Cardiac fibroblast (primary cell): ENCODE measurements around the gene CCNE1.

Experiments
- DNase-seq, 2 donors: peaks; one replicate each; pipeline versions ENCODE4 v3.0.0 to v3.0.0-alpha.2; 2010; ENCODE audit warnings: low read depth in 2 of 2
- H3K4me3 ChIP-seq, 2 donors: replicated peaks in 1 of 2; 1 replicate in 1 of 2; 2 replicates in 1 of 2; pipeline ENCODE4 v1.5.1; 2011; ENCODE audit warnings: low read depth in 2 of 2, low read length in 2 of 2, mild to moderate bottlenecking in 2 of 2, moderate library complexity in 1 of 2
- TF ChIP-seq, protein P1 (sequence below): IDR thresholded peaks from one replicate; pipeline ENCODE4 v1.5.1; 2011; ENCODE audit warnings: low read depth, mild to moderate bottlenecking, low read length, inconsistent platforms

CCNE1 gene

DNA sequence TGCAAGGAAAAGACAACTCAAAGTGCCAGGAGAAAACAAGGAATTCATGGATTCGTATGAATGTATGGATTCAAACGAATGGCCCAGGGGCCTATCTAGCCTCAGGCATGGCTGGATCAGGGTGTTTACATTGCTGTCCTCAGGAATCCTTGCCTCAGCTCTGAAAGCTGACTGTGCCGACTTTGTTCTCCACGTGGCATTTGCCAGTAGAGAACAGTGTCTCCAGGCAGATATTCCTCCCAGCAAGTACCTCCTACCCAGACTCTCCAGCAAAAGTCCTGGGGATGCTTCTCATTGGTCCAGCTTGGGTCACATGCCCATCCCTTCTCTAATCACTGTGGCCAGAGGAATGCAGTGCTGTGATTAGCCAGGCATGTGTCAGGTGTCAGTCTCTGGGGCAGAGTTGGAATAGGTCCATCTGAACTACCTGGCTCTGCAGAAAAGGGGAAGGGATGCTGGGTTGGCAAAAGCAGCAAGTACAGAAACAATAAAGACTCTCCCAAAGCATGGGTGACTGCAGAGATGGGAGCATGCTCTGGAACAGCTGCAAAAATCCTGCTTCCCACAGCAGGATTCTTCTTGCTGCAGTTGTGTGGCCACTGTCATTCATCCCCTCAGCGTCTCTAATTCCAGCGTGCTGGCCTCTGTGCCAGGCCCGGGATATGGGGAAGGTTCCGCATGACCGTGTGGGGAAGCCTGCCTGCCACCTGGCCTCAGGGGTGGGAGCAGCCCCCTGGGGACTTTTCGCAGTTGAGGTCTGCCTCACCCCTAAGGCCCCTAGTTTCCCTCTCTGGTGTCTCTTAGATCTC is 30.0 kb downstream of the CCNE1 start:
- TF ChIP-seq, protein P1, sequence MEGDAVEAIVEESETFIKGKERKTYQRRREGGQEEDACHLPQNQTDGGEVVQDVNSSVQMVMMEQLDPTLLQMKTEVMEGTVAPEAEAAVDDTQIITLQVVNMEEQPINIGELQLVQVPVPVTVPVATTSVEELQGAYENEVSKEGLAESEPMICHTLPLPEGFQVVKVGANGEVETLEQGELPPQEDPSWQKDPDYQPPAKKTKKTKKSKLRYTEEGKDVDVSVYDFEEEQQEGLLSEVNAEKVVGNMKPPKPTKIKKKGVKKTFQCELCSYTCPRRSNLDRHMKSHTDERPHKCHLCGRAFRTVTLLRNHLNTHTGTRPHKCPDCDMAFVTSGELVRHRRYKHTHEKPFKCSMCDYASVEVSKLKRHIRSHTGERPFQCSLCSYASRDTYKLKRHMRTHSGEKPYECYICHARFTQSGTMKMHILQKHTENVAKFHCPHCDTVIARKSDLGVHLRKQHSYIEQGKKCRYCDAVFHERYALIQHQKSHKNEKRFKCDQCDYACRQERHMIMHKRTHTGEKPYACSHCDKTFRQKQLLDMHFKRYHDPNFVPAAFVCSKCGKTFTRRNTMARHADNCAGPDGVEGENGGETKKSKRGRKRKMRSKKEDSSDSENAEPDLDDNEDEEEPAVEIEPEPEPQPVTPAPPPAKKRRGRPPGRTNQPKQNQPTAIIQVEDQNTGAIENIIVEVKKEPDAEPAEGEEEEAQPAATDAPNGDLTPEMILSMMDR = no peak
- no peak overlapping the region for H3K4me3 ChIP-seq
- DNase-seq = peak; percentile 38 to 40

DNA sequence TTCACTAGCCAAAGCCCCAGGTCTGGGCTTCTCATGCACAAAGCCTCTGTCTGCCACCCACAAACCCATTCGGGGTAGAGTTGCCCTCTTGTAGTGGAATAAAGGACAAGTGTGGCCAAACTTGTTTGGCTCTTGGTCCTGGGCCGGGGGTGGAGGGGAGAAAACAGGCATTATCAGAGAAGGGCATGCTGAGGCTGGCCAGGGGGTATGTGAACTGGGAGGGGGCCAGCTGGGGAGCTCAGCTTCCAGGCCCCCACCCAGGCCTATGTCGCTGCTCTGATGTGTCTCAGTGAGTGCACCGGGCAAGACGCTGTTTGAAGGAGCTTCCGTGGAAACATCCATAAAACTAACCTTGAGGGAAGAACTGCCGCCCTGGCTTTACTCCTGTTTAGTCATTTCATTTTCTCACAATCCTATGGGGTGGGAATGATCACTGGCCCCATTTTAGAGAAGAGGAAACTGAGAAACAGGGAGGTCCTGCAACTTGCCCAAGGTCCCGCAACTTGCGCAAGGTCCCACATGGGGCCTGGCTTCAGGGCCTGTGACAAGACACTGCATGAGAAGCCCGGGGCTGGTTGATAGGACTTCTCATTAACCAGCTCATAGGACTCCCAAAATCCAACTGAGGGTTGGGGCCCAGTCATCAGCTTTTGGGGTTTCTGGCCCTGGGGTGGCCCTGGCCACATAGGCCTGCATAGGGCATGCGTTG is 30.8 kb downstream of the CCNE1 start:
- no peak for DNase-seq
- no peak overlapping the region for H3K4me3 ChIP-seq
- TF ChIP-seq, protein P1 = no peak

DNA sequence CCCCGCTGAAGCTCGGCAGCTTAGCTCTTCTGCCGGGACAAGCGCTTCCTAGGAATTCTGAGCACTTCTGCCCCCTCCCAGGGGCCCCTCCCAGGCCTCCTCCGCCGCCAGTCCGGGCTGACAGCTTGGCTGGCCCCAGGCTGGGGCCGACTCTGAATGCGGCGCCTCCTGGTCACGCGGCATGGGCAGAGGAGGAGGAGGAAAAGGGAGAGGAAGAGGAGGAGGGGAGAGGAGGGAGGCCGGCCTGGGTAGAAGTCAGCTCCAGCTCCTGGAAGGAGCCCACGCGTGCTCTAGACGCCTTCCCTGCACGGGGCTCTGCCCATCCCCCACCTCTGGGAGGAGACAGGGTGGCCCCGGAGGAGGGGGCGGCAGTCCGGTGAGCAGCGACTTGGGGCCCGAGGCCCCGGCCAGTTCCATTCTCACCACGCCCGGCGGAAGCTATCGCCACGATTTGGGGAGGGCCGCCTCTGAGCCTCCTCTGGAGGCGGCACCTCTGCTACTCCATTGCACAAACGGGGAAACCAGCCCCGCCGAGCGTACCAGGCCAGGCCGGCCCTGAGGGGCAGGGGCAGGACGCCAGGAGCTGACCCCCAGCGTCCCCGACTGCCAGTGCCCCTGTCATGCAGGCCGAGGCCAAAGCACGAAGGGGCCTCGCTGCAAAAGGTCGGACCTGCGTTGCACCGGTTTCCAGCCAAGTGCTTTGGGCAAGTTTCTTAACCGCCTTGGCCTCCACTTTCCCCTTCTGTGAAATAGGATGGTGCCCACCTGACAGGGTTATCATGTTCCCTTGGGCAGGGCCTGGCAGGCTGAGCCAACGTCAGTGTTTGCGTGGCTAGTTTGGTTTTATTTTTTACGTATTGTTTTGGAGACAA is 31.6 kb downstream of the CCNE1 start:
- TF ChIP-seq, protein P1 = no peak
- H3K4me3 ChIP-seq = peak overlapping the region; percentile 24 to 26
- DNase-seq = peak in 1 of 2 donors; percentile 60

DNA sequence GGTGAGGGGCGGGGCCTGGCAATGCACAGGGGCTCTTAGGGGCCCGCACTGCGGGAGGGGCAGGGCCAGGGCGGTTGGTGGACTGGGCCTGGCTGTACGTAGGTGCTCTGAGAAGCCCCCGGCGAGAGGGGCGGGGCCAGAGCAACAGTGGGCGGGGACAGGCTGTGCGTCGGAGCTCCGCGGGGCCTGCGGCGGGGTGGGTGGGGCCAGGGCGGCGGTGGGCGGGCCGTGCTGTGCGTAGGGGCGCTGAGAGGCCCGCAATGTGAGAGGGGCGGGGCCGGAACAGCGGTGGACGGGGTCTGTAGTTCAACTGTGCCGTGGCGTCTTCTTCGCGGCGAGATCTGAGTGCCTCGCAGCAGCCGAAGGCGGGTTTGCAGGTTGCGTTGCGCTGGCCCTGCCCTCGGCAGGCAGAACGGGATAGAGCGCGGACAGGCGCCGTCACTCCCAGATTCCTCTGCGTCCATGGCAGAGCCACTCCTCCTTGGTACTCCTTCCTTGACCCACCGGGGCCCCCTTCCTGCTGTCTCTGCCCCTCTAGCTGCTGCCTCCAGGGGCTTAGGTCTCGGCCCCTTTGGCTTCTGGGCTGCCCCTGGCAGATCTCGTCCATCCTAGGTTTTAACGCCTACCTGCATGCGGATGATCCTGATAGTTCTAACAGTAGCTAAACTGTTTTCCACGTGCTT is 33.2 kb downstream of the CCNE1 start:
- H3K4me3 ChIP-seq = peak overlapping the region; percentile 75 to 77
- TF ChIP-seq, protein P1 = no peak
- peak; percentile 91 to 97 for DNase-seq

DNA sequence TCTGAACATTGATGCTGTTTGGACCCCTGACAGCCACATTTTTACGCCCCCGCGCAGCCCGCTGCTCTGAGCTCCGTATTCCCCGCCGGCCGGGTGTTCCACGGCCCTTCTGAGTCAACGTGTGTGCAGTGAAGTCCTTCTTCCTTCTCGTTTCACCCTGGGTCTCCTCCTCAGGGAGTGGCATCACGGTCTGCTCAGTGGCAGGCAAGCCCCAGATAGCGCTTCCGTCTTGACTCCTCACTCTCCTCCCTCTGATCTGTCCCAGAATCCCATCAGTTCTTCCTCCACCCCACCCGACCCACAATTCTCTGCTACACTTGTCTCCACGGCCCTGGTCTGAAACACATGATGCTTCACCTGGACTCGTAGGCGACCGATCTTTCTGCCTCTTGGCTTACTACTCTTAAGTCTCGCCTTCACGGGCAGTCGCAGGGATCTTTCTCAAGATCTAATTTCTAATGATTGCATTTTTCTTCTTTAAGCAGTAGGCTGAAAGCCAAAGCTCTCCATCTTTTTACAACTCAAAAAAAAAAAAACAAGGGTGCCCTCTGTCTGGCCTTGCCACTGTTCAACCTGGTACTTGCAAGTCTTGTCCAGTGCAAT is 33.9 kb downstream of the CCNE1 start:
- TF ChIP-seq, protein P1 = no peak
- H3K4me3 ChIP-seq = peak overlapping the region; percentile 75 to 77
- DNase-seq = peak; percentile 20 to 21

DNA sequence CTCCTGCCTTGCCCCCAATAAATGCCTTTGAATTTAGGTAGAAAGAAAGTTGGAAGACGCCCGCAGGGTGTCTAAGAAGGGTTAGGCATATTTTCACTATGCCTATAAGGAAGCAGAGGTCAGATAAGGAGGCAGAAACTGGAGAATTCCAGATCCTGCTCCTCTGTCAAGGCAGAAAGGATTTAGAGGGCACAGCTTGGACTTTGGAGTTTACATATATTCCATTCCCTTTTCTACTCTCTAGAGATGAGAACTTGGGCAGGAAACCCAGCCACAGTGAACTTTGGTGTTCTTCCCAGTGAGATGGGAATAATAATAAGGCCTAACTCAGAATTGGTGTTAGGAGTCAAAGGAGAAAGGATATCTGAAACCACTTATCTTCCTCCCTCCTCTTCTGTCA is 37.4 kb downstream of the CCNE1 start:
- no peak for DNase-seq
- TF ChIP-seq, protein P1 = no peak
- H3K4me3 ChIP-seq = no peak overlapping the region
